SU-DHL-6 (cell line): ENCODE data around the gene TLX3.

Experiments used
- H2AFZ ChIP-seq: fragments of 200-600 bp; sonication (generic); 2 replicates; pipeline ENCODE4 v1.6.1; 2014; ENCODE audit warnings: low read depth, mild to moderate bottlenecking, moderate library complexity, mixed read lengths, antibody characterized with exemption, low read length; ENCODE audit not compliant: severe bottlenecking
- H3F3A ChIP-seq: fragments of 200-600 bp; shearing (Covaris generic); 2 replicates; pipeline ENCODE4 v1.6.0; 2016; ENCODE audit warnings: antibody characterized with exemption, mild to moderate bottlenecking; ENCODE audit not compliant: insufficient read depth
- H3K27ac ChIP-seq: fragments of 200-600 bp; sonication (generic); 2 replicates; pipeline ENCODE4 v1.5.1; 2016; ENCODE audit warnings: low read depth, mild to moderate bottlenecking, low read length, moderate library complexity, mixed read lengths
- H3K27me3 ChIP-seq: fragments of 200-600 bp; sonication (generic), shearing (Covaris generic); 2 replicates; pipeline ENCODE4 v1.6.0; 2014; ENCODE audit warnings: mild to moderate bottlenecking, low read length
- H3K36me3 ChIP-seq: fragments of 200-600 bp; sonication (generic); 2 replicates; pipeline ENCODE4 v1.6.1; 2014; ENCODE audit warnings: mild to moderate bottlenecking, low read length, mixed read lengths
- H3K4me2 ChIP-seq: fragments of 300-600, 200-600 bp; shearing (Covaris generic), sonication (generic); 2 replicates; pipeline ENCODE4 v1.6.0; 2014; ENCODE audit warnings: low read length, low read depth, mild to moderate bottlenecking; ENCODE audit not compliant: poor library complexity, severe bottlenecking
- H3K4me3 ChIP-seq: fragments of 200-600 bp; sonication (generic); 2 replicates; pipeline ENCODE4 v1.5.1; 2014; ENCODE audit warnings: antibody characterized with exemption, low read length, mild to moderate bottlenecking, mixed read lengths; ENCODE audit not compliant: insufficient read depth, poor library complexity, severe bottlenecking
- H3K79me2 ChIP-seq: fragments of 200-600 bp; sonication (generic); 2 replicates; pipeline ENCODE4 v1.6.1; 2014; ENCODE audit warnings: mild to moderate bottlenecking, low read length, moderate library complexity; ENCODE audit not compliant: insufficient read depth
- H3K9ac ChIP-seq: fragments of 200-600 bp; sonication (generic); 2 replicates; pipeline ENCODE4 v1.7.0; 2014; ENCODE audit warnings: mild to moderate bottlenecking, low read length
- H3K9me2 ChIP-seq: fragments of 200-600 bp; sonication (generic); replicated peaks from 2 replicates; pipeline ENCODE4 v1.6.1; 2014; ENCODE audit warnings: low read length; ENCODE audit not compliant: insufficient read depth
- H3K9me3 ChIP-seq: fragments of 200-600 bp; sonication (generic); 2 replicates; pipeline ENCODE4 v1.6.1; 2014; ENCODE audit warnings: low read length, mixed read lengths; ENCODE audit not compliant: insufficient read depth
- H4K20me1 ChIP-seq: fragments of 200-600 bp; sonication (generic); 2 replicates; pipeline ENCODE4 v1.6.1; 2014; ENCODE audit warnings: low read depth, mild to moderate bottlenecking, antibody characterized with exemption, low read length, moderate library complexity, mixed read lengths
- EZH2phosphoT487 ChIP-seq: fragments of 200-600 bp; sonication (generic), shearing (Covaris generic); conservative IDR thresholded peaks from 2 replicates; pipeline ENCODE4 v1.6.1; 2018; ENCODE audit warnings: mild to moderate bottlenecking, antibody characterized with exemption, low read length, moderate library complexity, mixed read lengths
- TF ChIP-seq, protein P1 (sequence below): fragments of 200-600 bp; sonication (generic); IDR thresholded peaks from one replicate; pipeline ENCODE4 v1.5.1; 2017; ENCODE audit warnings: antibody characterized with exemption, mild to moderate bottlenecking, low read length, moderate library complexity; ENCODE audit not compliant: insufficient read depth, poor library complexity, severe bottlenecking

TLX3 gene

DNA sequence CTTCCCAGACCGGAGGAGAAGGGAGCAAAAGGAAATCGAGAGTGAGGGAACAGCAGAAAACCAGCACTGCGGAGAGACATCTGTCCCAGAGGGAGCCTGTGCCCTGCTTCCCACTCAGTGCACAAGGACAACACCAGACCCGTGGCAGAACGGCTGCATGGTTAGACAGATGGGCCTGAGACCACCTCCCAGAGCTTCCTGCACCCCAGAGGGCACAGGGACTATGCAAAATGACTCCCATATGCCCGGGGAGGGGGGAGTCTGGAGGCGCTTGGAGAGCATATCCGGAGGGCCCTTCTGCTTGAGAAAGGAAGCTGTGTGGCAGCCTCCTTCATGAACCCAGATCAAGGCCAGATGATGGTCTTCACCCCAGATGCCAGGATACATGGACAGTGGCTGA lies 26.6 kb downstream of the TLX3 start:
- no peaks in the 10 kb centered on the region for H3K27me3 ChIP-seq
- no peak overlapping the region for H3K4me3 ChIP-seq
- H4K20me1 ChIP-seq, result no peaks in the 10 kb centered on the region
- H3K9ac ChIP-seq, result no peak overlapping the region
- no peaks in the 10 kb centered on the region for H3K9me2 ChIP-seq
- no peaks in the 10 kb centered on the region for H3F3A ChIP-seq
- H3K27ac ChIP-seq, result no peak overlapping the region
- no peaks in the 10 kb centered on the region for H3K79me2 ChIP-seq
- H3K36me3 ChIP-seq, result no peaks in the 10 kb centered on the region
- H3K4me2 ChIP-seq, result no peak overlapping the region
- no peak overlapping the region for H2AFZ ChIP-seq
- no peaks in the 10 kb centered on the region for H3K9me3 ChIP-seq
- TF ChIP-seq EZH2phosphoT487, result no peak
- TF ChIP-seq, protein P1, sequence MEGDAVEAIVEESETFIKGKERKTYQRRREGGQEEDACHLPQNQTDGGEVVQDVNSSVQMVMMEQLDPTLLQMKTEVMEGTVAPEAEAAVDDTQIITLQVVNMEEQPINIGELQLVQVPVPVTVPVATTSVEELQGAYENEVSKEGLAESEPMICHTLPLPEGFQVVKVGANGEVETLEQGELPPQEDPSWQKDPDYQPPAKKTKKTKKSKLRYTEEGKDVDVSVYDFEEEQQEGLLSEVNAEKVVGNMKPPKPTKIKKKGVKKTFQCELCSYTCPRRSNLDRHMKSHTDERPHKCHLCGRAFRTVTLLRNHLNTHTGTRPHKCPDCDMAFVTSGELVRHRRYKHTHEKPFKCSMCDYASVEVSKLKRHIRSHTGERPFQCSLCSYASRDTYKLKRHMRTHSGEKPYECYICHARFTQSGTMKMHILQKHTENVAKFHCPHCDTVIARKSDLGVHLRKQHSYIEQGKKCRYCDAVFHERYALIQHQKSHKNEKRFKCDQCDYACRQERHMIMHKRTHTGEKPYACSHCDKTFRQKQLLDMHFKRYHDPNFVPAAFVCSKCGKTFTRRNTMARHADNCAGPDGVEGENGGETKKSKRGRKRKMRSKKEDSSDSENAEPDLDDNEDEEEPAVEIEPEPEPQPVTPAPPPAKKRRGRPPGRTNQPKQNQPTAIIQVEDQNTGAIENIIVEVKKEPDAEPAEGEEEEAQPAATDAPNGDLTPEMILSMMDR, result no peak

DNA sequence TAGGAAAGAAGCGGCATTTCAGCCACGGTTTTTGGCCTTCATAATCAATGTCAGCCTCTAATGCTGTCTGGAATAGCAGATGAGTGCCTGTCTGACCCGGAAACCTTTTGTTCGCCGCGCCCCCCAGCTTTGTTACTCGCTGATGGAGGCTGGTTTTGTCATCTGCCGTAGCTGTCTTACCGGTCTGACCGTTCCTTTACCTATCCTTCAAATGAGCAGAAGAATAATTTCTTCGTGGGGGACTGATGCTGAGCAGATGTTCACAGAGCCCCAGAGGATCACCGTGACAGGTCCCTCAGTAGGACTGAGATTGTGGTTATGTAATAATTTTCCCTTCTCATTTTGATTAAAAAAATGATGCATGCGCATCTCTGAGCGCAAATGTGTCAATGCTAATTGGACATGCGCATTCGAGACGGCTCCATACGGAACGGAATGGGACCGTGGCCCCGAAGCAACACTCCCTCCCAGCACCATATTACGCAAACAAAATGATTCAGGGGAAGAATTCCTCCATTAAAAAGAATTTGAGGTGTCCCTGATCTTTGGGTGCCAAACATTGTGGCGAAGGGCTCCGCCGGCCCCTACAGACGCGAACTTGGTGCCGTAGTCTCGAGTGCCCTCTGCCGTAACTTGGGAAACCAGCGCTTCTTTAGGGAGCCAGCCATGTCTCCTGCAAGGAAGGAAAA lies 27.6 kb downstream of the TLX3 start:
- Histone ChIP-seq H2AFZ (no peak overlapping the region), H3K9me3 (no peaks in the 10 kb centered on the region), H3K79me2 (no peaks in the 10 kb centered on the region), H3K27me3 (no peaks in the 10 kb centered on the region), H3K9me2 (no peaks in the 10 kb centered on the region), H3K4me2 (no peak overlapping the region), H3K36me3 (no peaks in the 10 kb centered on the region), H3K27ac (no peak overlapping the region), H3K4me3 (no peak overlapping the region), H3F3A (no peaks in the 10 kb centered on the region), H3K9ac (no peak overlapping the region), H4K20me1 (no peaks in the 10 kb centered on the region)
- TF ChIP-seq, protein P1, result no peak
- TF ChIP-seq EZH2phosphoT487, result no peak

DNA sequence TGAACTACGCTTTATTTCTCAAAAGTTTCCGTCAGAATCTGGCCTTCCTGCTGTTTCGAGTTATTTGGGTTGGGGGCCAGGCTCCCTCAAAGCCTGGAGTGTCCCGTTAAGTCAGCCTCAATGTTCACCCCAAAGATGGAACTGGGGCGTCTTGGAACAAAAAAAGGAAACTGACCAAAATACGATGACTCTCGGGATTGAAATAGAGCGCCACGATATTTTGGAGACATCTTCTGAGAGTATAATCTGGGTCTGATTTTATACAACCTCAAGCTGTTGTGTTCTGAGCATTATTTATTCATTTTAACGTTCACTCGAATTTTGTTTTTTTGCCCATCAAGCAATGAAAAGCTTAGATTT lies 28.1 kb downstream of the TLX3 start:
- no peaks in the 10 kb centered on the region for H3K36me3 ChIP-seq
- H3K4me2 ChIP-seq, result no peak overlapping the region
- H3K9me2 ChIP-seq, result no peaks in the 10 kb centered on the region
- H4K20me1 ChIP-seq, result no peaks in the 10 kb centered on the region
- no peak overlapping the region for H3K27ac ChIP-seq
- no peaks in the 10 kb centered on the region for H3K27me3 ChIP-seq
- TF ChIP-seq EZH2phosphoT487, result no peak
- TF ChIP-seq, protein P1, result no peak
- no peak overlapping the region for H3K9ac ChIP-seq
- no peaks in the 10 kb centered on the region for H3K79me2 ChIP-seq
- no peak overlapping the region for H2AFZ ChIP-seq
- H3K4me3 ChIP-seq, result no peak overlapping the region
- no peaks in the 10 kb centered on the region for H3F3A ChIP-seq
- no peaks in the 10 kb centered on the region for H3K9me3 ChIP-seq
